NCI-H82 treated with DMSO at 0.1 percent for 48 hours (cell line): ENCODE data around the gene KCNN4.

Experiments used
- DNase-seq: peaks from one replicate; lab custom pipeline; 2025; ENCODE audit not compliant: unreplicated experiment; lab: John Stamatoyannopoulos, UW

Gene KCNN4

DNA sequence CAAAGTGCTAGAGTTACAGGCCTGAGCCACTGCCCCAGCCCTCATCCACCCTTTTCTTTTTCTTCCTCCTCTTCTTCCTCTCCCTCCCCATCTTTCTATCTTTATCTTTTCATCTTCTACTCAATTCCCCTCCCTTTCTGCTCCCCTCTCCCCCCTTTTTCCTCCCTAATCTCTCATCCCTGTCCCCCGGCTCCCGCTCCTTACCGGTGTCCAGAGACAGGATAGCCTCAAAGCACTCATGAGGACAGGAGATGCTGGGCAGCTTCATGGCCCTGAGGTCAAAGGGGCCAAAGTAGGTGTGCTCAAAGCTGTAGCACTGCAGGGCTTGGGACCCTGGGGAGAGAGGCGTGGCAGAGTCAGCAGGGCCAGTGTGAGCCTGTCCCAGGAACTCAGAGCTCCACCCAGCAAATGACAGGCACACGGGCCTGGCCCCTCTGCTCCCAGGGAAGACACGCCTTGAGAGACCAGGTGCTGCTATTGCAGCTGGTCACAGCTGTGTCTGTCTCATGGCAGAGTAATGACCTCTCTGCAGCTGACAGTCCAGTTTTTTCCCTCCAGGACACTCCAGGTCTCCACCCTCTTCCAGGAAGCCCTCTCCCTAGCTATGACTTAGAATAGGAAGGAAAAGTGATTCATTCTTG is 18.8 kb upstream of the KCNN4 start:
- DNase-seq, result no peak

DNA sequence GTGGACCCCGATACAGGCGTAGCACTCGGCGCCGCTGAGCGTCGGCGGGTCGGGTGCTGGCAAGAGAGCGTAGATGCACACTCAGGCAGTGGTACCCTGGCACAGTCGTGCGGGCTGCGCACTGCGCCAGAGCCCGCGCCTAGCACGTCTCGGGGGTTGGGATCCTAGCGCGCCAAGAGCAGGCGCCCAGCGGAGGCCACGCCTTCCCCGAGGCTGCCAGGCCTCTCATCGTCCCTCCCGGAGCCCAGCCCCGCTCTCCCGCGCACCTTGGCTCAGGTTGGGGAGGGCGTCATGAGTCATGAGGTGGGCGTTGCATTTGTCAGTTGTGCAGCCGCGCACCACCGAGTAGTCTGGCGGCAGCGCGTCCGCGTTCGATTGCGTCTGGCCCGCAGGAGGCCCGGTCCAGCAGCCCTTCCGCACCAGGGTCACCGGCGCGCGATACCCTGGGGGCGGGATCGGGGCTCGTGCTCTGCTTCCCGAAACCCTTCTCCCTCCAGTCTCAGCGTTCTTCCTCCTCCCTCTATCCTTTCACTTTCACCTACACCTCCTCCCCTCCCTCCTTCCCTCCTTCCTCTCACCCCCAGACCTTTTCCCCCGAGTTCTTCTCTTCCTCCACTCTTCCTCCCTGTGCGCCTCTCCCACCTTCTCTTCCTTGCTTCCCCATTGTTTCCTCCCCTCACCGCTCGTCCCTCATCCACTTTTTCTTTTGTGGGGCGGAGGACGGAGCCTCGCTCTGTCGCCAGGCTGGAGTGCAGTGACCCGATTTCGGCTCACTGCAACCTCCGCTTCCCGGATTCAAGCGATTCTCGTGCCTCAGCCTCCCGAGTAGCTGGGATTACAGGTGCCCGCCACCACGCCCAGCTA is 18.0 kb upstream of the KCNN4 start:
- DNase-seq, result no peak

DNA sequence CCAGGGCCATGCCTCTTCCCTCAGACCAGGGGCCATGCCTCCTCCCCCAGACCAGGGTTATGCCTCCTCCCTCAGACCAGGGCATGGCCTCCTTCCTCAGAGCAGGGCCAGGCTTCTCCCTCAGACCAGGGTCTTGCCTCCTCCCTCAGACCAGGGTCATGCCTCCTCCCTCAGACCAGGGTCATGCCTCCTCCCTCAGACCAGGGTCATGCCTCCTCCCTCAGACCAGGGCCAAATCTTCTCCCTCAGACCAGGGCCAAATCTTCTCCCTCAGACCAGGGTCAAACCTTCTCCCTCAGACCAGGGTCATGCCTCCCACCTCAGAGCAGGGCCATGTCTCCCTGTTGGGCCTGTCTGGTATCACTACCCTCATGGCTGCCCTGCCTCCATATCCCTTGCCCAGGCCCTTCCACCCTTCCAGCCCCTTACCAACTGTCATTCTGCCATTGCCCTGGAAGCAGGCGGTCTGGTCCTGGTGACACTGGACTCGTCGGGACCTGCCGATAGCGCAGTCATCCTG is 17.3 kb upstream of the KCNN4 start:
- no peak for DNase-seq

DNA sequence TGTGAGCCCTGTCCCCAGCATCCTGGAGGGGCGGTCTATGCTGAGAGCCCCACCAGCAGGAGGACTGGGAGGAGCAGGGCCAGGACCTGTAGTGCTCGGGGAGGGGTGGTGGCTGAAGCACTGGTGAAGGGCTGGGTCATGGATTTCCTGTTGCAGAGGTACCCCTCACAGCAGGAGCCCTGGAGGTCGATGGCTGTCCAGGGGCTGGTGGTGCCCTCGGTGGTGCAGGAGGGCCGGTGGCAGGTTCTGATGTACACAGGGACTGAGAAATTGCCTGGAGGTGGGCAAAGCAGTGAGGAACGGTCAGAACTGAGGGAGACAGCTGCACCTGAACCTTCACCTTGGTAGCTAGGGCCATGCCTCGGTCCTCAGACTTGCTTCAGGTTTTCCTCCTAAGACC is 16.8 kb upstream of the KCNN4 start:
- no peak for DNase-seq

DNA sequence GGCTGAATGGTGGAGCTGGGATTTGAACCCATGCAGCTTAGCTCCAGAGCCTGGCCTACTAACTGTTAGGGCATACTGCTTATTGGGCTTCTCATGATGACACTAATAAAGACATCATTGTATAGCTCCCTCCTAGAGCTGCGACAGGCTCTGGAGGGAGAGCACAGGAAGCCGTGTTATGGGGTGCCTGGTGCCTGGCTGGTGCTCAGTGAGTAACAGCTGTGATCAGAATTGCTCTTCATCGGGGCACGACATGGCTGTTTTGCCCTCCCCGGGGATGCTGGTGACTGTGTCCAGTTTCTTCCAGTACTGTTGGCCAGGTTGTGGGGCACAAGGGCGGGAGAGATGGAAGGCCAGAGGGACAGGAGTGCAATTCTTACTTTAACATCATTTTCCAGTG is 16.3 kb upstream of the KCNN4 start:
- DNase-seq, result no peak

DNA sequence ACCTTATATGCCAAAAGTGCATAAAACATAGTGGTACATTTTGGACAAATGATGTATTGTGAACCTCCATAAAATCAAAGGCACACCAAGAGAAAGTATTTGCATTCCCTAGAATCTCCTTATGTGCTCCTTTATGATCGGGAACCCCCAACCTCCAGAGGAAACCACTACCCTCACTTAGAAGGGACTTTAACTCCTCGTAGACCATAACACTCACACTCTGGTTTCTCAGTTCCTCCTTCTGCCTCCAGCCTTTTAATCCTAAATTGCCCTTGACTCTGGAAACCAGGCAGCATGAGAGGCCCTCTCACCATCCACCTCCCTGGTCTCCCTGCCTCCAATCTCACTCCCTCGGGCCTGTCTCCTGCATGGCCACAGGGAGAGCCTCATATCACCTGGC is 9.8 kb upstream of the KCNN4 start:
- no peak for DNase-seq

DNA sequence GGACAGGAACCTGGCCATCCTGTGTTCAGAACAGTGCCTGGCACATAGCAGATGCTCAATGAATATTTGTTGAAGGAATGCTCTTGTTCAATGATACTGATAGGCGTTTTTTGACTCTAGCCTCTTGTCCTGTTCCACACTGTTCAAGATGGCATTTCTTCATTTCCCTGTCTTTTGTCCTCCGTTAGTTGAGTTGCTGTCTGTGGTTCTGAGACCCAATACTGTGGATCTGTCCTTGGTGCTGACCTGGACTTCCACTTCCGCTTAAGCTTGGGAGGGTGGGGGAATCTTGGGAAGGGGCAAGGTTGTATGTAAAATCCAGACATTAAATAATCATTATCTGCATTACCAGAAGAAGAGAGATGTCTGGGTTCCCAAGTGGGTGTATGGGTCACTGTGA is 8.3 kb upstream of the KCNN4 start:
- no peak for DNase-seq

DNA sequence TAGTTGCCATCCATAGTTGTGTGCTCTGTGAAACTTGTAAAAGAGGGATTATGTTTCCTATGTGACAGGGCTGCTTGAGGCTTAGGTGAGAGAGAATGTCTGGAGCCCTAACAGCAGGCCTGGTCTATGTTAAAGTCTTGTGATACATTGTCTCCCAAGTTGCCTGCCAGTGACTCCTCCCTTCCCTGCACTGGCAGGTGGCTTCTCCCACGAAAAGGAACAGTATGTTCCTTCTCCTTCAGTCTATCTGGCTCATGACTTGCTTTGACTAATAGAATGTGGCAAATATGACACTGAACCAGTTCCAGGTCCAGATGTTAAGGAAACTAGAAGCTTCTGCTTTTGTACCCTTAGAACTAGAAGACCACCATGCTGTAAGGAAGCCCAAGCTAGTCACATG is 5.9 kb upstream of the KCNN4 start:
- DNase-seq, result no peak

DNA sequence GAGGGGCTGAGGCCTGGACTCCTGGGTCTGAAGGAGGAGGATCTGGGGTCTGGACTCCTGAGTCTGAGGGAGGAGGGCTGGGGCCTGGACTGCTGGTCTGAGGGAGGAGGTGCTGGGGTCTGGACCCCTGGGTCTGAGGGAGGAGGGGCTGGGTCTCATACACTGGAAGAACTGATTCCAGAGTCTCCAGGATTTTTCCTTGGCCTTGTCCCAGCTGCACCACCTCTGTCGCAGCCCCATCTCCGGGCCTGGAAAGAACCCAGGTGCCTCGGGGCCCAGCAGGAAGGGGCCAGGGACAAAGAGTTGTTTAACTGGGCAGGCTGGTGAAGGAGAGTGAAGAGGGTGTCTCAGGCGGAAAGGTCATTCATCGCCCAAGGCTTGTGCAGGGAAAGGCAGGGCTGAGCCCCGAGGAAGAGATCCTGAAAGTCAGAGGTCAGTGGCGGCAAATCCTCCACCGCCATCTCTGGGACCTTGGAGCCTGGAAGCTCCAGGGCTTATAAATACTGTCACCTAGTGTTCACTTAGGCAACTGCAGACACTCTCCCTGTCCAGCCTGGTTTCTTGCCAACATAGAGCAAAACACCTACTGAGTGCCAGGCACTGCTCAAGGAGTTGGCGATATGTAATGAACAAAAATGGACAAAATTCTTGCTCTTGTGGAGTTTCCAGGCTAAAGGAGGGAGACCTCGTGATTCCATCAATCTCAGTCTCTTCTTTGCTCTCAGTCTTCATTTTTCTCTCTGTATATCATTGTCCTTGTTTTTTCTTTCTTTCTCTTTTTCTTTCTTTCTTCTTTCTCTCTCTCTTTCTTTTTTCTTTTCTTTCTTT is 4.4 kb upstream of the KCNN4 start:
- peak; percentile 54 for DNase-seq

DNA sequence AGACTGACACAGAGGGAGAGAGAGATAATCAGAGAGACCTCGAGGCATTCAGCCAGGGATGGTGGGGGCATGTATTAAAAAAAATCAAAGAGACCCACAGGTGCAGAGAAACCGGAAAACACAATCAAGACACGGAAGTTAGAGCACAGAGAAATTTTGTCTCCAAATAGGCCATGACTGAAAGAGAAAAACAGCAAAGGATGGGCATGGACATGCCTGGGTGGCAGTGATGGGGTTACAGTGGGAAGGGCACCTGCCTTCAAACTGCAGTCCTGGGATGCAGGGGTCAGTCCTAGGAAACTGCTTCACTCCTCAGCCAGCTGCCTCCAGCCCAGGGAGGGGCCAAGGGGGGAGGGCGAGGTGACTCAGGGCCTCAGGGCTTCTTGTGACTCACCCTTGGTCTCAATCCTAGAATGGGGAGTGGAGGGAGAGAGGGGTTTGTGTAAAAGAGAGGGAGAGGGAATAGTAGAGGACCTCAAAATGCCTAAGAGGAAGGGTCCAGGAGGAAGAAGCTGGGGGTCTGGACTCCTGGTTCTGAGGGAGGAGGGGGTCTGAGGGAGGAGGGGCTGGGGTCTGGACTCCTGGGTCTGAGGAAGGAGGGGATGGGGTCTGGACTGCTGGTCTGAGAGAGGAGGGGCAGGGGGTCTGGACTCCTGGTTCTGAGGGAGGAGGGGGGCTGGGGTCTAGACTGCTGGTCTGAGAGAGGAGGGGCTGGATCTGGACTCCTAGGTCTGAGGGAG is 3.6 kb upstream of the KCNN4 start:
- no peak for DNase-seq

DNA sequence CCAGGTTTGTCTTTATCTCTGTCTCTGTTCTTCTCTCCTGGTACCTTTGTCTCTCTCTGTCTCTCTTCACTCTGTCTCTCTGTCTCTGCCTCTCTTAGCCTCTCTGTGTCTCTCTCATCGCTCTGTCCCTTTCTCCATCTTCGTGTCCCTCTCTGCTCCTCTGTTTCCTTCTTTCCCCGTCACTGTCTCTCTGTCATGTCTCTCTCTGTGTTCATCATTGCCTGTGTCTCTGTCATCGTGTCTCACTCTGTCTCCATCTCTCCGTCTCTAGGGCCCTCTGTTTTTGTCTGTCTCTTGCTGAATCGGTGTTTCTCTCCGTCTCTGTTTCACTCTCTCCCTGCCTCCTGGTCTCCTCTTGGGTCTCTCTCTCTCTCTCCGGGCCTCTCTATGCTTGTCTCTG is 2.9 kb upstream of the KCNN4 start:
- no peak for DNase-seq

DNA sequence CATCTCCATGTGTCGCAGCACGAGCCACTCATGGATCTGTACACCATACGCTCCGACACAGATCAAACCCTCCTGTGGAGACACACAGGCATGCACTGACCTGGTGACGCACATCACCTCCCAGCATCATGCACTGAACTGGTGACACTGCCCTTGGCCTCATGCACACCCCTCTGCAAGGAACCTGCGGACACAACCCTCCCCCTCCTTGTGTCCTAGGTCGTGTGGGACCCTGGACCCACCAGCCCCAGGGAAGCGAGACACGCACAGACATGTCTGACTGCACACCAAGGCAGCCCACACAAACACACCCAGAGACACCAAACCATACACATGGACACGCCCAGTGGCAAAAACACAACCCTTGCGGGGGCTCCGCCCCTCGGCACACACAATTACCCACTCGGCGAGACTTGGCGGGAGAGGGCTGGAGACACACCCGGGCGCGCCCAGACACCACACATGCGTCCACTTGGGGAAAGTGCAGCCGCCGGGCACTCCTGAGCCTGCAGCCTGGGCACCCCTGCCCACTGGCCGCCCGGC is 2.0 kb upstream of the KCNN4 start:
- no peak for DNase-seq

DNA sequence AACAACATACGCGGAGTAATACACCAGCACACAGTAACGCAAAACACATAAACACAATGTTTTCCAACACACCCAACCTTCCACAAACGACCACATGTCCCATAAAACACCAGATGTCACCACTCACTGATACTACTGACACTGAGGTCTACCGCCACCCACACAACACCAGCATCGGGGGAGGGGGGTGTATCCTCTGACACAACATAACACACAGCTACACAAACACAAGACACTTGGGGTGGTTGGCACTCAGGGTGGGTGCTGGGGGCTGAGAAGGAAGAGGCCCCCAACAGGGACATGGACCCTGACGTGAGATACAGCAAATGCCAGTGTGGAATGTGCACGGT is 1.5 kb upstream of the KCNN4 start:
- no peak for DNase-seq

DNA sequence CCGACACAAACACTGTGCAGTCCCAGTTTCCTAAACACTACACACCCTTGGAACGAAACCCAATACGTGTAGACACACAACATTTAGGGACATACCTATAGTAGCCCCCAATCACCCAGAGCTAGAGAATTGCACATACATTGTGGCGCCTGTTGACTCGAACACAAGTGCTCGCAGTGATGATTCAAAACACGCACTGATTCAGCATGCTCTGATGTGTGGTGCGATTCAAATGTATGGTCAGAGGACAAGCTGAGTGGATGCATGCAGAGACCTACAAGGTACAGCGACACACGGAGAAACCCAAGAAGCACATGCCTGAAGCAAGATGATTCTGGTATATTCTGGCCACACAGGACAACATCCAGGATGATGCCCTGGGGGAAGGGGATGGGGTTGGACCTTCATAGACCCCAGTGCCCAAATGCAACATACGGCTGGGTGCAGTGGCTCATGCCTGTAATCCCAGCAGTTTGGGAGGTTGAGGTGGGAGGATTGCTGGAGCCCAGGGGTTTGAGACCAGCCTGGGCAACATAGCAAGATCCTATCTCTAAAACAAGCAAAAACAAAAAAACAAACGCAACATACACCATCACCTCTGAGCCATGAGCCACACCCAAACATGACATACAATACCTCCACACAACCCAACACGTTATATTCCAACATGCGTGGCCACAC is 997 bp upstream of the KCNN4 start:
- DNase-seq, result no peak

DNA sequence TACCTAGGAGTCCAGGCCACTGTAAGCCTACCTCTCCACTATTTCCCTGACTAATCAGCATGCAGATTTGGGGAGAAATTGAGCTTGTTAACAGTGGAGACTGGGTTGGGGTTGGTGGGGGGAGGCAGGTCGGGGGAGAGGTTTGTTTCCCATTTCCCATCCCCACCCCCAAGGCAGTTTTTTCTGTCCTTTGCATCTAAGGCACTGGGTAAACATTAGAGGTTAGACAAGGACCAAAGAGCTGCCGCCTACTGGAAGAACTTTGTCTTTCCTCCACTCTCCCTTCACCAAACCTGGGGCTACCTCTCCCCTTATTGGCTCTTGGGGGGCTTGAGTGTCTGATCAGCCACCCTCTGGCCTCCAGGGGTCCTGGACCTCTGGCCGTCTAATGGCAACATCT is 953 bp downstream of the KCNN4 start:
- no peak for DNase-seq

DNA sequence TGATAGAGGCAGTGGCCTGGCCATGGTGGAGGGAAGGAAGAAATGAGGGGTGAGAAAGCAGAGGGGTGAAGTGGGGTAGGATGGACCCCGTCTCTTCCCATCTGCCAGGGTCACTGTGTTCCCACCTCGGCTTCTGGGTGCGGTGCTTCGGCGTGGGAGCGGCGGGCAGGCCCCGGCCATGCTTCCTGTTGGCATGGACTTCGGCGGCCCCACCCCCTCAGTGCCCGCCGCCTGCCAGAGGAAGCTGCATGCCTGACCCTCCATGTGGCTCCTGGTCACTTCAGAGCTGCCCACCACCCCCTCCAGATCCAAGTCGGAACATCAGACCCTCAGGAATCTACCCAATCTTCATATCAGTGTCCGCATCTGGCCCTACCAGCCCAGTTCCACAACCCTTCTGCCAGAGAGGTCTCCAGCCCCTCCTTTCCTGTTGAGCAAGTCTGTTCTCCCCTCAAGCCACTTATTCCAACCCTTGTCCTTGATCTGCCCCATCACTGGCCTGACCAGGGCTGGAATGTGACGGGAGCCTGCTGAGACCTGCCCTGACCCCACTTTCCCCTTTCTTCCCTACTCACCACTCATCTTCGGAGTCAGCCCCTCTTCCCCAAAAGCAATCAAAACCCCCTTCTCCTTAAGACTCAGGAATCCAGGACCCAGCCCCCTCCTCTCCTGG is 1.5 kb downstream of the KCNN4 start:
- no peak for DNase-seq

DNA sequence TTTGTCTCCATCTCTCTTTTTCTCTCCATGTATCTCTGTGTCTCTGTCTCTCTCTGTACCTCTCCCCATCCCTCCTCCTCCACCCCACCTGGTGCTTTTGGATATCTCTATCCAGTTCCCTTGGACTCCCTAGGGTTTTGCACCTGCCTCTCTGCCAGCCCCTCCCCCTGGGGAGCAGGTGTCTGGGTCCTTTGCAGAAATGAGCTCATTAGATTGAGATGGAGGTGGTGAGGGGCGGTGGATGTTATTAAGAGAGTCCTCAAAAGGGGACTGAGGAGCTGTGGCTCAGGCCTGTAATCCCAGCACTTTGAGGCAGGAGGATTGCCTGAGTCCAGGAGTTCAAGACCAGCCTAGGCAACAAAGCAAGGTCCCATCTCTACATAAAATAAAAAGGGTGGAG is 2.1 kb downstream of the KCNN4 start:
- no peak for DNase-seq

DNA sequence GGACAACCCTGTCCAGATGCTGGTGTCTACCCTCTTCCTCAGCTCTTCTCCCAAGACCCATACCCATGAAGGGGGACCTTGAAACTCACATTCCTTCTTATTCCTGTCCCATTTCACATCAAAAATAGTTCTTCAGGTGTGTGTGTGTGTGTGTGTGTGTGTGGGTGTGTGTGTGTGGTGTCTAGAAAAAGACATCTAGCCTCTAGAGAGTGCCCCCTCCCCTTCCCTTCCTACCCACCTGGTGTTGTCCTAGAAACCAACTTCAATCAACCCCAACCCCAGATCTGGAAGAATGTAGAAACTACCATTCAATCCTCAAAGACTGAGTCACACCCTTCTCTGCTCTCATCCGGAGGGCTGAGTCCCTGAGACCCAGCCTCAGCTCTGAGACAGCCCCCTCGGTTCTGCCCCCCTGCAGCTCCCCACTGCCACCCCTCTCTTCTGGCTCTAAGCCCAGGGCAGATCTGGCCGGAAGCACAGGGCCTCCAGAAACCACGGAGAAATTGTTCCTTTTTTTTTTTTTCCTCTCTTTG is 3.5 kb downstream of the KCNN4 start:
- no peak for DNase-seq

DNA sequence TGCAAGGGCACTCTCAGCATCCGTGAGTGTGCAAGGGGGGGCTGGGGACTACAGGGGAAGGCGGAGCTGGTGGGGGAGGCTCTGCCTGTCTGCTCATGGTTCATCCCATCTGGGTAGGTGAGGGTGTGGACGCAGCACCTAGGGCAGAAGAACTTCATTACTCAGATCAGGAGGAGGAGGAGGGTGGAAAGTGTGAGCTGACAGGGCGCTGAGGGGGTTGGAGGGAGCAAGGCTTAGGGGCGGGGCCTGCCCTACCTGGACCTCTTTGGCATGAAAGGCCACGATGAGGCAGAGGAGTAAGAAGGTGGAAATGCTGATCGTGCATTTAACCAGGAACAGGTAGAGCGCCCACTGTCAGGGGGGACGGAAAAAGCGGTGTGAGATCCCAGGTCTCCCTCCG is 4.5 kb downstream of the KCNN4 start:
- DNase-seq, result no peak
